IPS-18a (cell line): ENCODE data around the gene ORC1.

Source experiments
- H3K27ac ChIP-seq: one replicate; pipeline ENCODE4 v1.5.1; 2013; ENCODE audit warnings: low read length
- H3K27me3 ChIP-seq: one replicate; pipeline ENCODE4 v1.6.1; 2013; ENCODE audit warnings: mild to moderate bottlenecking, low read length; ENCODE audit not compliant: control insufficient read depth, insufficient read depth
- H3K36me3 ChIP-seq: one replicate; pipeline ENCODE4 v1.6.1; 2013; ENCODE audit warnings: low read depth, low read length; ENCODE audit not compliant: control insufficient read depth
- H3K4me1 ChIP-seq: one replicate; pipeline ENCODE4 v1.6.1; 2013; ENCODE audit warnings: low read depth, low read length; ENCODE audit not compliant: control insufficient read depth
- H3K4me3 ChIP-seq: one replicate; pipeline ENCODE4 v1.5.1; 2013; ENCODE audit warnings: low read length
- H3K9ac ChIP-seq: one replicate; pipeline ENCODE4 v1.6.1; 2013; ENCODE audit warnings: mild to moderate bottlenecking, low read length, moderate library complexity
- H3K9me3 ChIP-seq: one replicate; pipeline ENCODE4 v1.6.1; 2013; ENCODE audit warnings: low read depth, low read length; ENCODE audit not compliant: control insufficient read depth

Gene ORC1

GRCh38 chr1:52404116-52404974, at the start of gene ORC1, which contains the start of gene PRPF38A:
ORC1 (minus strand) TSS chr1:52404423; CDS start chr1:52402223, 2,200 bp downstream.
PRPF38A (plus strand) TSS chr1:52404602; CDS start chr1:52404750, 148 bp downstream.
- peak within 1 kb of the TSS; percentile 96 for H3K4me3 ChIP-seq
- H3K4me1 ChIP-seq, result peaks cover 9% of the 10 kb centered on the region
- H3K27ac ChIP-seq, result peak within 1 kb of the TSS; percentile 95
- no peaks in the 10 kb centered on the region for H3K9me3 ChIP-seq
- no peaks in the 10 kb centered on the region for H3K27me3 ChIP-seq
- H3K36me3 ChIP-seq, result peaks cover 50% of the 10 kb centered on the region
- peak within 1 kb of the TSS; percentile 98 for H3K9ac ChIP-seq

GRCh38 chr1:52444463-52444862, 40.2 kb upstream of the ORC1 start:
- H3K9me3 ChIP-seq, result no peaks in the 10 kb centered on the region
- peaks cover 26% of the 10 kb centered on the region for H3K36me3 ChIP-seq
- H3K27ac ChIP-seq, result no peak overlapping the region

GRCh38 chr1:52439976-52440375, 35.8 kb upstream of the ORC1 start:
- Histone ChIP-seq H3K36me3 (peaks cover 19% of the 10 kb centered on the region), H3K27me3 (no peaks in the 10 kb centered on the region)

More at GRCh38 chr1:52444463-52444862, 40.2 kb upstream of the ORC1 start:
- H3K4me3 ChIP-seq, result no peak overlapping the region
- H3K9ac ChIP-seq, result no peak overlapping the region
- H3K4me1 ChIP-seq, result no peaks in the 10 kb centered on the region
- no peaks in the 10 kb centered on the region for H3K27me3 ChIP-seq

GRCh38 chr1:52436817-52437216, 32.6 kb upstream of the ORC1 start:
- Histone ChIP-seq H3K9me3 (no peaks in the 10 kb centered on the region), H3K4me1 (peaks cover 3% of the 10 kb centered on the region), H3K27me3 (no peaks in the 10 kb centered on the region), H3K27ac (no peak overlapping the region), H3K9ac (no peak overlapping the region), H3K4me3 (no peak overlapping the region), H3K36me3 (peaks cover 23% of the 10 kb centered on the region)

More at GRCh38 chr1:52439976-52440375, 35.8 kb upstream of the ORC1 start:
- Histone ChIP-seq H3K27ac (no peak overlapping the region), H3K9me3 (no peaks in the 10 kb centered on the region), H3K4me1 (peaks cover 3% of the 10 kb centered on the region), H3K9ac (no peak overlapping the region), H3K4me3 (no peak overlapping the region)

- Histone ChIP-seq H3K27ac (no peak overlapping the region), H3K4me3 (no peak overlapping the region)
Observed at GRCh38 chr1:52435650-52436049, 31.4 kb upstream of the ORC1 start.

GRCh38 chr1:52435211-52435610, 31.0 kb upstream of the ORC1 start:
- no peak overlapping the region for H3K9ac ChIP-seq
- H3K4me1 ChIP-seq, result peaks cover 3% of the 10 kb centered on the region
- H3K9me3 ChIP-seq, result no peaks in the 10 kb centered on the region
- no peak overlapping the region for H3K4me3 ChIP-seq
- no peaks in the 10 kb centered on the region for H3K27me3 ChIP-seq
- H3K27ac ChIP-seq, result no peak overlapping the region
- peaks cover 33% of the 10 kb centered on the region for H3K36me3 ChIP-seq

More at GRCh38 chr1:52435650-52436049, 31.4 kb upstream of the ORC1 start:
- H3K27me3 ChIP-seq, result no peaks in the 10 kb centered on the region
- peaks cover 32% of the 10 kb centered on the region for H3K36me3 ChIP-seq
- H3K4me1 ChIP-seq, result peaks cover 3% of the 10 kb centered on the region
- H3K9ac ChIP-seq, result no peak overlapping the region
- H3K9me3 ChIP-seq, result no peaks in the 10 kb centered on the region

GRCh38 chr1:52432807-52433206, 28.6 kb upstream of the ORC1 start:
- H3K27me3 ChIP-seq, result no peaks in the 10 kb centered on the region
- H3K27ac ChIP-seq, result no peak overlapping the region
- H3K9me3 ChIP-seq, result no peaks in the 10 kb centered on the region
- H3K36me3 ChIP-seq, result peaks cover 36% of the 10 kb centered on the region
- H3K4me1 ChIP-seq, result peaks cover 3% of the 10 kb centered on the region
- no peak overlapping the region for H3K9ac ChIP-seq
- no peak overlapping the region for H3K4me3 ChIP-seq

- no peak overlapping the region for H3K27ac ChIP-seq
- H3K4me3 ChIP-seq, result no peak overlapping the region
- no peaks in the 10 kb centered on the region for H3K27me3 ChIP-seq
- no peak overlapping the region for H3K9ac ChIP-seq
- no peaks in the 10 kb centered on the region for H3K9me3 ChIP-seq
- H3K4me1 ChIP-seq, result peaks cover 5% of the 10 kb centered on the region
- H3K36me3 ChIP-seq, result peaks cover 30% of the 10 kb centered on the region
Observed at GRCh38 chr1:52427152-52427551, 22.9 kb upstream of the ORC1 start.

GRCh38 chr1:52426371-52426770, 22.1 kb upstream of the ORC1 start:
- Histone ChIP-seq H3K36me3 (peaks cover 29% of the 10 kb centered on the region), H3K27ac (no peak overlapping the region)

GRCh38 chr1:52424813-52425212, 20.6 kb upstream of the ORC1 start:
- Histone ChIP-seq H3K9me3 (no peaks in the 10 kb centered on the region), H3K27me3 (no peaks in the 10 kb centered on the region), H3K9ac (no peak overlapping the region), H3K4me1 (peaks cover 5% of the 10 kb centered on the region), H3K36me3 (peaks cover 33% of the 10 kb centered on the region), H3K27ac (no peak overlapping the region), H3K4me3 (no peak overlapping the region)

More at GRCh38 chr1:52426371-52426770, 22.1 kb upstream of the ORC1 start:
- Histone ChIP-seq H3K9me3 (no peaks in the 10 kb centered on the region), H3K4me1 (peaks cover 5% of the 10 kb centered on the region), H3K9ac (no peak overlapping the region), H3K4me3 (no peak overlapping the region), H3K27me3 (no peaks in the 10 kb centered on the region)

GRCh38 chr1:52424231-52424636, 20.0 kb upstream of the ORC1 start:
- Histone ChIP-seq H3K4me1 (peaks cover 5% of the 10 kb centered on the region), H3K27ac (no peak overlapping the region), H3K9ac (no peak overlapping the region), H3K27me3 (no peaks in the 10 kb centered on the region), H3K4me3 (no peak overlapping the region), H3K9me3 (no peaks in the 10 kb centered on the region), H3K36me3 (peaks cover 33% of the 10 kb centered on the region)

GRCh38 chr1:52423771-52424170, 19.5 kb upstream of the ORC1 start:
- Histone ChIP-seq H3K27ac (no peak overlapping the region), H3K4me1 (peaks cover 5% of the 10 kb centered on the region), H3K4me3 (no peak overlapping the region), H3K9ac (no peak overlapping the region), H3K9me3 (no peaks in the 10 kb centered on the region), H3K36me3 (peaks cover 33% of the 10 kb centered on the region), H3K27me3 (no peaks in the 10 kb centered on the region)
